GM23248 (cell line): Measurements from ENCODE around the gene RNF8. TPM values are rescaled to one million over a fixed set of nuclear protein-coding genes. Genes with fewer than 3 reads are reported as not detected.

Source experiments
- DNase-seq: peaks from one replicate; pipeline ENCODE4 v3.0.0-alpha.2; 2015
- H2AFZ ChIP-seq: fragments of 200-600 bp; sonication (generic); 2 replicates; pipeline ENCODE4 v1.6.1; 2016; ENCODE audit warnings: antibody characterized with exemption
- H3F3A ChIP-seq: fragments of 200-600 bp; sonication (generic); 2 replicates; pipeline ENCODE4 v1.6.1; 2016; ENCODE audit warnings: mild to moderate bottlenecking, antibody characterized with exemption, mixed run types; ENCODE audit not compliant: insufficient read depth
- H3K27ac ChIP-seq: fragments of 200-600 bp; sonication (generic); 2 replicates; pipeline ENCODE4 v1.5.1; 2016; ENCODE audit warnings: mild to moderate bottlenecking
- H3K27me3 ChIP-seq: fragments of 200-600 bp; sonication (generic); replicated peaks from 2 replicates; pipeline ENCODE4 v1.6.1; 2016; ENCODE audit warnings: mild to moderate bottlenecking; ENCODE audit not compliant: insufficient read depth
- H3K36me3 ChIP-seq: fragments of 200-600 bp; sonication (generic); 2 replicates; pipeline ENCODE4 v1.6.1; 2016; ENCODE audit warnings: low read depth, mild to moderate bottlenecking
- H3K4me1 ChIP-seq: fragments of 200-600 bp; sonication (generic); 2 replicates; pipeline ENCODE4 v1.6.1; 2016; ENCODE audit warnings: mild to moderate bottlenecking; ENCODE audit not compliant: insufficient read depth
- H3K4me2 ChIP-seq: fragments of 200-600 bp; sonication (generic); one replicate; pipeline ENCODE4 v1.6.1; 2016; ENCODE audit warnings: mild to moderate bottlenecking; ENCODE audit not compliant: unreplicated experiment
- H3K4me3 ChIP-seq: fragments of 200-600 bp; sonication (generic); 2 replicates; pipeline ENCODE4 v1.5.1; 2016; ENCODE audit warnings: mild to moderate bottlenecking
- H3K79me2 ChIP-seq: fragments of 200-600 bp; sonication (generic); 2 replicates; pipeline ENCODE4 v1.6.1; 2016; ENCODE audit warnings: mild to moderate bottlenecking; ENCODE audit not compliant: insufficient read depth
- H3K9ac ChIP-seq: fragments of 200-600 bp; sonication (generic); 2 replicates; pipeline ENCODE4 v1.6.1; 2016; ENCODE audit warnings: mild to moderate bottlenecking
- H3K9me2 ChIP-seq: fragments of 200-600 bp; sonication (generic); 2 replicates; pipeline ENCODE4 v1.6.1; 2016; ENCODE audit warnings: mixed run types, mild to moderate bottlenecking, moderate library complexity; ENCODE audit not compliant: insufficient read depth
- H3K9me3 ChIP-seq: fragments of 200-600 bp; sonication (generic); one replicate; pipeline ENCODE4 v1.6.1; 2017; ENCODE audit warnings: low read depth
- H4K20me1 ChIP-seq: fragments of 200-600 bp; sonication (generic); 2 replicates; pipeline ENCODE4 v1.6.0; 2016; ENCODE audit not compliant: insufficient read depth
- EZH2 ChIP-seq: fragments of 200-600 bp; sonication (generic); IDR thresholded peaks from 2 replicates; pipeline ENCODE4 v1.6.1; 2018; ENCODE audit warnings: antibody characterized with exemption, mild to moderate bottlenecking; ENCODE audit not compliant: insufficient read depth, poor library complexity, severe bottlenecking
- EZH2phosphoT487 ChIP-seq: fragments of 200-600 bp; sonication (generic); IDR thresholded peaks from 2 replicates; pipeline ENCODE4 v1.6.1; 2018; ENCODE audit warnings: antibody characterized with exemption, moderate library complexity, mild to moderate bottlenecking, low read depth; ENCODE audit not compliant: insufficient read depth
- WGBS, 2 experiments: methylation state at CpG; one replicate each; pipeline ENCODE4 v1.1.6; 2015 to 2017; ENCODE audit warnings: low lambda C conversion rate in 2 of 2, low coverage in 1 of 2; ENCODE audit errors: missing lambda C conversion rate in 2 of 2; 5-methylcytosine and 5-hydroxymethylcytosine counted together
- in situ Hi-C: fragments of 300-500 bp; cut with MboI; formaldehyde crosslinking; loops from 2 replicates; pipeline ENCODE4 v1.15.0; 2020
- polyA plus RNA-seq: library from polyadenylated mRNA; unstranded; fragments of >200 nt; fragmentation: Nextera tagmentation; extraction: Ambion mirVana; gene quantifications from 2 replicates; pipeline ENCODE4 v1.2.1, GENCODE V29; 2016
- total RNA-seq: library from RNA; depleted of rRNA; stranded (reverse); fragments of >200 nt; shearing (Covaris generic); gene quantifications from 2 replicates; pipeline ENCODE4 v1.2.3, GENCODE V29; 2014

Gene RNF8
- total and polyA plus RNA-seq, 2 experiments from 2014 or later = 19.3 to 34.2 TPM

GRCh38 chr6:37426945-37427510, 73.2 kb downstream of the RNF8 start:
- Histone ChIP-seq H3K9me3 (no peaks in the 10 kb centered on the region), H3K9me2 (no peaks in the 10 kb centered on the region), H3K4me2 (no peak overlapping the region), H4K20me1 (no peaks in the 10 kb centered on the region), H3K36me3 (no peaks in the 10 kb centered on the region), H3K27ac (no peak overlapping the region), H3K4me3 (no peak overlapping the region), H3F3A (no peaks in the 10 kb centered on the region), H2AFZ (no peak overlapping the region), H3K4me1 (no peaks in the 10 kb centered on the region), H3K79me2 (no peaks in the 10 kb centered on the region), H3K27me3 (no peaks in the 10 kb centered on the region; the same call in 1 of the 2 replicates), H3K9ac (no peak overlapping the region)
- WGBS, 2 experiments = 78% methylated on average over 6 of the region's 6 CpGs
- no peak for DNase-seq
- in situ Hi-C loops = no loop called here
- TF ChIP-seq EZH2 = no peak
- TF ChIP-seq EZH2phosphoT487 = no peak

- no peak overlapping the region for H3K4me2 ChIP-seq
- no peak for DNase-seq
- no peaks in the 10 kb centered on the region for H4K20me1 ChIP-seq
- no peaks in the 10 kb centered on the region for H3K36me3 ChIP-seq
- TF ChIP-seq EZH2 = no peak
- no peak for TF ChIP-seq EZH2phosphoT487
- H3K4me3 ChIP-seq = no peak overlapping the region
- H3K9me3 ChIP-seq = no peaks in the 10 kb centered on the region
- H3F3A ChIP-seq = no peaks in the 10 kb centered on the region
- 0 out of 2 replicates have a peak, but pooled peaks cover 9% of the 10 kb centered on the region for H3K4me1 ChIP-seq
- in situ Hi-C loops = no loop called here
- H3K27ac ChIP-seq = no peak overlapping the region
- 71 to 73% methylated on average over 2 of the region's 2 CpGs for WGBS, 2 experiments
- H2AFZ ChIP-seq = no peak overlapping the region
- H3K79me2 ChIP-seq = peaks cover 12% of the 10 kb centered on the region
- H3K27me3 ChIP-seq = no peaks in the 10 kb centered on the region; the same call in 1 of the 2 replicates
- no peaks in the 10 kb centered on the region for H3K9me2 ChIP-seq
- no peak overlapping the region for H3K9ac ChIP-seq
Observed at GRCh38 chr6:37429352-37429750, 75.6 kb downstream of the RNF8 start.

GRCh38 chr6:37432590-37432915, 78.8 kb downstream of the RNF8 start:
- TF ChIP-seq EZH2phosphoT487 (no peak), EZH2 (no peak)
- H3K36me3 ChIP-seq = 0 out of 2 replicates have a peak, but pooled peaks cover 2% of the 10 kb centered on the region
- peak overlapping the region; percentile 97 for H3K9ac ChIP-seq
- H2AFZ ChIP-seq = peak overlapping the region; percentile 100
- no peaks in the 10 kb centered on the region for H4K20me1 ChIP-seq
- H3K79me2 ChIP-seq = peaks cover 43% of the 10 kb centered on the region
- 3 to 4% methylated on average over 7 of the region's 7 CpGs for WGBS, 2 experiments
- H3K9me2 ChIP-seq = no peaks in the 10 kb centered on the region
- H3K4me2 ChIP-seq = peak overlapping the region; percentile 95
- in situ Hi-C loops = no loop called here
- no peaks in the 10 kb centered on the region for H3F3A ChIP-seq
- 0 out of 2 replicates have a peak, but pooled peaks cover 11% of the 10 kb centered on the region for H3K4me1 ChIP-seq
- H3K4me3 ChIP-seq = peak overlapping the region; percentile 96
- H3K27ac ChIP-seq = peak overlapping the region; percentile 81
- H3K9me3 ChIP-seq = no peaks in the 10 kb centered on the region
- no peak for DNase-seq
- no peaks in the 10 kb centered on the region for H3K27me3 ChIP-seq

- Histone ChIP-seq H3K9me3 (no peaks in the 10 kb centered on the region), H3K79me2 (peaks cover 48% of the 10 kb centered on the region), H3K4me3 (peak within 1 kb of the TSS; percentile 96), H3K4me2 (peak within 1 kb of the TSS; percentile 95), H3F3A (no peaks in the 10 kb centered on the region), H2AFZ (peak within 1 kb of the TSS; percentile 100), H3K36me3 (0 out of 2 replicates have a peak, but pooled peaks cover 7% of the 10 kb centered on the region), H4K20me1 (no peaks in the 10 kb centered on the region), H3K4me1 (0 out of 2 replicates have a peak, but pooled peaks cover 11% of the 10 kb centered on the region), H3K9ac (peak within 1 kb of the TSS; percentile 97), H3K27ac (peak within 1 kb of the TSS; percentile 81), H3K27me3 (no peaks in the 10 kb centered on the region), H3K9me2 (no peaks in the 10 kb centered on the region)
- WGBS, 2 experiments = 1 to 3% methylated on average over 21 to 50 of the region's 61 CpGs
- TF ChIP-seq EZH2phosphoT487 (no peak), EZH2 (no peak)
- in situ Hi-C loops = no loop called here
- DNase-seq = peak; percentile 95
Observed at GRCh38 chr6:37432916-37433656, 79.3 kb downstream of the RNF8 start, which contains the start of gene CMTR1. TSS of gene CMTR1 (plus strand) at chr6:37433221. CDS start at chr6:37435630, 2,409 bp downstream.
